IPS DF 4.7 (cell line): ENCODE data around the gene ZNF292.
"Not testable (repeated sequence)": the region's sequence is repeated elsewhere in the genome, so short reads cannot be mapped to it uniquely, and the experiment has no call there.

Source experiments
- DNase-seq: peaks from one replicate; pipeline ENCODE4 v3.0.0-alpha.2; 2013; ENCODE audit warnings: low spot score; ENCODE audit errors: extremely low read depth

ZNF292 gene

GRCh38 chr6:87212596-87212995 lies 57.2 kb downstream of the ZNF292 start:
- no peak for DNase-seq

GRCh38 chr6:87213364-87213763 lies 58.0 kb downstream of the ZNF292 start:
- no peak for DNase-seq

GRCh38 chr6:87214831-87215230 lies 59.5 kb downstream of the ZNF292 start:
- DNase-seq, result no peak

- no peak for DNase-seq
These were observed 65.6 kb downstream of the ZNF292 start for GRCh38 chr6:87220997-87221396.

GRCh38 chr6:87222676-87223075 lies 67.3 kb downstream of the ZNF292 start:
- DNase-seq, result no peak

GRCh38 chr6:87224971-87225370 lies 69.6 kb downstream of the ZNF292 start:
- DNase-seq, result no peak

GRCh38 chr6:87225511-87225910 lies 70.1 kb downstream of the ZNF292 start:
- no peak for DNase-seq

GRCh38 chr6:87225937-87226336 lies 70.6 kb downstream of the ZNF292 start:
- no peak for DNase-seq

- DNase-seq, result no peak
These were observed 75.4 kb downstream of the ZNF292 start for GRCh38 chr6:87230801-87231200.

- DNase-seq, result no peak
These were observed 82.4 kb downstream of the ZNF292 start for GRCh38 chr6:87237804-87238203.

- not testable (repeated sequence) for DNase-seq
These were observed 83.8 kb downstream of the ZNF292 start for GRCh38 chr6:87239098-87239635.

- DNase-seq, result no peak
These were observed 85.9 kb downstream of the ZNF292 start for GRCh38 chr6:87241304-87241703.

- DNase-seq, result no peak
These were observed 86.9 kb downstream of the ZNF292 start for GRCh38 chr6:87242311-87242710.

- no peak for DNase-seq
These were observed 88.4 kb downstream of the ZNF292 start for GRCh38 chr6:87243812-87244211.

GRCh38 chr6:87244380-87244779 lies 89.0 kb downstream of the ZNF292 start:
- no peak for DNase-seq

- DNase-seq, result no peak
These were observed 94.7 kb downstream of the ZNF292 start for GRCh38 chr6:87250019-87250418.

GRCh38 chr6:87251225-87251624 lies 95.9 kb downstream of the ZNF292 start:
- DNase-seq, result no peak

- DNase-seq, result no peak
These were observed 96.4 kb downstream of the ZNF292 start for GRCh38 chr6:87251725-87252124.

- DNase-seq, result no peak
These were observed 101.7 kb downstream of the ZNF292 start for GRCh38 chr6:87257046-87257445.

- no peak for DNase-seq
These were observed 102.2 kb downstream of the ZNF292 start for GRCh38 chr6:87257565-87257964.

- DNase-seq, result no peak
These were observed 102.6 kb downstream of the ZNF292 start for GRCh38 chr6:87257975-87258374.

GRCh38 chr6:87259791-87260190 lies 104.4 kb downstream of the ZNF292 start:
- no peak for DNase-seq

GRCh38 chr6:87261534-87261933 lies 106.2 kb downstream of the ZNF292 start:
- DNase-seq, result no peak

- no peak for DNase-seq
These were observed 109.1 kb downstream of the ZNF292 start for GRCh38 chr6:87264481-87264880.
